Peyer's patch (tissue), 4 donors: ENCODE results near the gene PLA2G2C.

ENCODE experiments used
- POLR2A ChIP-seq, 2 donors: fragments of 450-650 bp; IDR thresholded peaks; one replicate each; pipeline ENCODE4 v1.5.1; 2017; ENCODE audit warnings: antibody characterized with exemption in 2 of 2, mild to moderate bottlenecking in 2 of 2, moderate library complexity in 2 of 2
- TF ChIP-seq, protein P1 (sequence below), 6 experiments: fragments of 450-650 bp in 4 of 6; fragments of 200-600 bp in 2 of 6; sonication (generic) in 1 of 6; IDR thresholded peaks; one replicate each; pipeline ENCODE4 v1.5.1; 2017 to 2019; ENCODE audit warnings: antibody characterized with exemption in 6 of 6, mild to moderate bottlenecking in 3 of 6, moderate library complexity in 1 of 6

GRCh38 chr1:20120796-20121195 is 65.5 kb downstream of the PLA2G2C start:
- TF ChIP-seq, protein P1, sequence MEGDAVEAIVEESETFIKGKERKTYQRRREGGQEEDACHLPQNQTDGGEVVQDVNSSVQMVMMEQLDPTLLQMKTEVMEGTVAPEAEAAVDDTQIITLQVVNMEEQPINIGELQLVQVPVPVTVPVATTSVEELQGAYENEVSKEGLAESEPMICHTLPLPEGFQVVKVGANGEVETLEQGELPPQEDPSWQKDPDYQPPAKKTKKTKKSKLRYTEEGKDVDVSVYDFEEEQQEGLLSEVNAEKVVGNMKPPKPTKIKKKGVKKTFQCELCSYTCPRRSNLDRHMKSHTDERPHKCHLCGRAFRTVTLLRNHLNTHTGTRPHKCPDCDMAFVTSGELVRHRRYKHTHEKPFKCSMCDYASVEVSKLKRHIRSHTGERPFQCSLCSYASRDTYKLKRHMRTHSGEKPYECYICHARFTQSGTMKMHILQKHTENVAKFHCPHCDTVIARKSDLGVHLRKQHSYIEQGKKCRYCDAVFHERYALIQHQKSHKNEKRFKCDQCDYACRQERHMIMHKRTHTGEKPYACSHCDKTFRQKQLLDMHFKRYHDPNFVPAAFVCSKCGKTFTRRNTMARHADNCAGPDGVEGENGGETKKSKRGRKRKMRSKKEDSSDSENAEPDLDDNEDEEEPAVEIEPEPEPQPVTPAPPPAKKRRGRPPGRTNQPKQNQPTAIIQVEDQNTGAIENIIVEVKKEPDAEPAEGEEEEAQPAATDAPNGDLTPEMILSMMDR (IDR thresholded peaks at IDR 0.05): no peak
- no peak for TF ChIP-seq POLR2A (IDR thresholded peaks at IDR 0.05)
